ENCODE measurements around the gene TSTD1.
"Not testable (repeated sequence)": the region's sequence is repeated elsewhere in the genome, so short reads cannot be mapped to it uniquely, and the experiment has no call there.

Gene TSTD1

GRCh38 chr1:161068306-161069234 is 29.8 kb upstream of the TSTD1 start:
- peak; percentile 87 for DNase-seq

DNA sequence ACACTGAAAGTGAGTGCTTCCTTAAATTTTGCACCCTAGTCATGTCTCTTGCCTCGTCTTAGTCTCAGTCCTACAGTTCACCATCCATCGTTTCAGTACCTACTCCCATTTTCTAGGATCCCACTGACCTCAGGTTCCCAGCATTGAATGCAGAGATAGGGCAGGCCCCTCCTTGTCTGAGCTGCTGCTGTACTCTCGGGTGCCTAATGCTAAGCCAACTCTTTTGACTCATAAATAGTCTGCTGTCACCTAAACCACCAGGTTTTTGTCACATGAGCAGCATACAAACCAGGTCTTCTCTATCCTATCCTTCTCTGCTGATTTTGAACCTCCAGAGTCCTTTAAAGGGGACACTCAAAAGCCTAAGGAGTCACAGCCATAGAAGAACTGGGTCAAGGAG is 27.9 kb upstream of the TSTD1 start:
- DNase-seq: no peak

DNA sequence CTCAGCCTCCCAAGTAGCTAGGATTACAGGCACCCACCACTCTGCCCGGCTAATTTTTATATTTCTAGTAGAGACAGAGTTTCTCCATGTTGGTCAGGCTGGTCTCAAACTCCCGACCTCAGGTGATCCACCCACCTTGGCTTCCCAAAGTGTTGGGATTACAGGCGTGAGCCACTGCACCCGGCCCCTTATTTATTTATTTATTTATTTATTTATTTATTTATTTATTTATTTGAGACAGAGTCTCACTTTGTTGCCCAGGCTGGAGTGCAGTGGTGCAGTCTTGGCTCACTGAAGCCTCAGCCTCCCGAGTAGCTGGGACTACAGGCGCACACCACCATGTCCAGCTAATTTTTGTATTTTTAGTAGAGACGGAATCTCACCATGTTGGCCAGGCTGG is 26.9 kb upstream of the TSTD1 start:
- DNase-seq: not testable (repeated sequence)

- not testable (repeated sequence) for DNase-seq
Observed at GRCh38 chr1:161063936-161064335, 25.2 kb upstream of the TSTD1 start.

DNA sequence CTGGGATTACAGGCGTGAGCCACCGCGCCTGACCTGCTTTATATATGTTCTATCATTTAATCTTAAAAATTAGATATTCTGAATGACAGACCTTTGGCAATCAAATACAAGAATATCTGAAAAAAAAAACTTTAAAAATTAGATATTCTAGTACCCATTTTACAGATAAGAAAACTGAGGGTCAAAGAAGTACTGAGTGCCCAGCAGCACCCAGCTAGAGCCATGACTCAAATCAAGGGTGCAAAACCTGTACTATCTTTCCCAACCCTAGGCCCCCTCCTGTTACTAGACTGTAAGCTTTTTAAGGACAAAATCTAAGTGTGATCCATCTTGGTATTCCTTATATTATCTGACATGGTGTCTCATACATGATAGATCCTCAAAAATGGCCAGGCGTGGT is 22.7 kb upstream of the TSTD1 start:
- no peak for DNase-seq

- no peak for DNase-seq
Observed at GRCh38 chr1:161059293-161059692, 20.5 kb upstream of the TSTD1 start.

DNA sequence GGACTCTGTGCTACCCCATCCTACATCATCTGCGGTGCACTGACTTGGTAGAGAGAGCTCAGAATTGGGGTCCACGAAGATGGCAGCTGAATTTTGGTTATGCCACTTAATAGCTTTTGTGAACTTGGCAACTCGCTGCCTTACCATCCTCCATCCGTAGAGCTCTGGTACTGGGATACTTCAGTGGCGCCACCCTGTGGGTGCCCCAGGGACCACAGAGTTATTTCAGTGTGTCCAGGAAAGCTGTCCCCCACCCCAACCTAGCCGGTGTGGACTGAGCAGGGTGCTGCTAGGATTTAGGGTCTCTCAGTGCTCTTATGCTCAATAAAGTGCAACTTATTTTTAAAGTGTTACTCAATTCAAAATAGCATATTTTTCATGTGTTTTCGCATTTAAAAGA is 16.0 kb upstream of the TSTD1 start:
- no peak for DNase-seq

- DNase-seq: no peak
Observed at GRCh38 chr1:161054232-161054631, 15.5 kb upstream of the TSTD1 start.

- DNase-seq: no peak
Observed at GRCh38 chr1:161052899-161053298, 14.1 kb upstream of the TSTD1 start.

GRCh38 chr1:161051219-161051618 is 12.5 kb upstream of the TSTD1 start:
- no peak for DNase-seq

DNA sequence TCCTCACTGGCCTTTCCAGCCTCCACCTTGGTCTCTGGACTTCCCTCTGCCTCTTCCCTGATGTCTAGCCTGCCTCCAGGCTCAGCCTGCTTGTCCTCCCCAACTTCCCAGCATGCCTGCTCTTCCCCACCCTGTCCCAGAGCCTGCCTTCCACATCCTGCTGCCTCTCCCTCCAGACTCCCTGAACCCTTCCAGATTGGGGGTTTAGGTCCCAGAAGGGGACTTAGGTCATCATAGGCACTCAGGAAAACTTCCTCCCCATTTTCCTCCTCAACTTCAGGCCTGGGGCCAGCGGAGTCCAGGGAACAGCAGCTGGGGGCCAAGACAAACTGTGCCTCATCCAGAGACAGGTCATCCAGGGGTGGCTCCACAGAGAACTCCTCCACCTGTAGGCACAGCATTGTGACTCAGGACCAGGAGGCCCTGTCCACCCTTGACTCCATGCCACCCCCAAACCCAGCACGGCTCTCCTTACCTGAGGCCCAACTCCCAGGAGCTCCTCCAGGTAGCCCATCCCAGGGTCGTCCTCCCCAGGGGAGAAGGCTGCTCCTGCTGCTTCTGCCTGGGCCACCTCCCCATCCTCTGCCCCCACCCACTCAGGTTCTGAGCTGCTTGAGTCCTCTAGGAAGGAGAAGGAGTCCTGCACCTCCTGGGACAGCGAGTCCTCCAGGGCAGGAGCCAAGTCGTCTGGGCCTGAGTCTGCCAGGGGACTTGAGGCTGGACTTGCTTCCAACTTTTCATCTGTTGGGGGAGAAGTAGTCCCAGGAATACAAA is 10.4 kb upstream of the TSTD1 start:
- DNase-seq: no peak

- DNase-seq: no peak
Observed at GRCh38 chr1:161047436-161048420, 9.0 kb upstream of the TSTD1 start.

DNA sequence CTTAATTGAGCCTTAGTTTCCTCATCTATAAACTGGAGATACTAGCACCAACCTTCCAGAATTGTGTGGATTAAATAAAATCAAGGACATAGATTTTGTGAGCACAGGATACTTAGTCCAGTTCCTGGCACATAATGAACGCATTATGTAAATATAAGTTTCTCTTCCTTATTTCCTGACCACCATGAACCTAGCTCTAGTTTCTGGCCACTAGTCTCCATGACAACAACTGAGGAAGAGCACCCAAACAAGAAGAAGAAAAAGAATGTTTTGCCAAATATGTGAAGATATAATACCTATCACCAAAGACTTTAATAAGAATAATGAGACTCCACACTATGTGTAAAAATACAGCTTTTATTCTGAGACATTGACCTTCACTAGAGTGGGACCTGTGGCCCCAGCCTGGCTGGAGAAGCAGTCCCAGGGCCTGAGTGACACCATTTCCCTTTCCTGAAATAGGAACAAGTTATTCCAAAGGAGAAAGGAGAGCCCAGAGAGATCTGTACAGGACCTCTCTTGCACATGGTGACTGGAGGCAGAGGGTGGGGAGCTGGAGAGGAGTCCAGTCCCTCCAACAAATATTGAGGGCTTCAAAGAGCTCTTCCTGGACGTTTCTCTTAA is 8.0 kb upstream of the TSTD1 start:
- peak; percentile 71 for DNase-seq

DNA sequence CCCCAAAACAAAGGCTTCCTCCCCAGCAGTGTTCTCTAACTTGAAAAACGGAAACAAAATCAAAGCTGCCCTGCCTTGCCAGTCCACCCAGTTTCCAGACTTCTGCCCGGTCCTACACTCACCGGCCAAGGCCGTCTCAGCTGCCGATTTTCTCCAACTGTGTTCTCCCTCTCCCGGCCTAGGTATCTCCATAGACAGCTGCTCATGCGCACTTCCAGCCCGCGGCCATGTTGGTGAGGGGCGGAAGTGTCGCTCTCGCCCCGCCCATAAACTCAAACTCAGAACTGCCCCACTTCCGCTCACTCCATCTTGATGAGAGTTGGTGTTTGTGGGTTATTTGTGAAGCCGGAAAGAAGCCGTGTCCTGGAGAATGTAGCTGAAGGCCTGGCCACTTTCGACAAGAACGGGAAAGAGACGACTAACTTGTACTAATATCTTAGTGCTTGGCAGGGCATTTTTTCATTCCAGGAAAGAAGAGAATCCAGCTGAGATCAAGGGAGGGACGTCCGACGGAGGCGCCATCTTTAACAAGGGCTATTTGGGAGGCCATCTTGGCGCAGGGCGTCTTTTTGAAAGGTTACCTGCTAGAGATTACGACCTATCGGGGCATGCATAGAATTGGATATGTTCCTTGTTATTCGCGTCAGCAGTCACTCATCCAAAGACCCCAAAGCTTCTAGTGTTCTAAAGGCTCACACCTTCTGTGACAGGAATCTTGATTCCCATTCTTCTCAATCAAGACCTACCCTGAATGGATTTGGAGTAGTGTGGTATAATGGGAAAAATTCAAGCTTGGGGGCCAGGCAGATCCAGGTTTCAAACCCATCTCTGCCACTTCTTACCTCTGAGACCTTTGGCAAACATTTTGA is 7.2 kb upstream of the TSTD1 start, which contains the start of gene USF1:
Gene USF1 (minus strand): TSS at position 242 of the 869 bp plus-strand sequence. CDS start 2,702 bp downstream, outside the sequence.
- DNase-seq: peak; percentile 91

- DNase-seq: peak; percentile 98
Observed at GRCh38 chr1:161044908-161045735, 6.4 kb upstream of the TSTD1 start.

GRCh38 chr1:161044535-161044907 is 5.8 kb upstream of the TSTD1 start:
- no peak for DNase-seq

- DNase-seq: no peak
Observed at GRCh38 chr1:161039546-161039945, 782 bp upstream of the TSTD1 start.

- DNase-seq: no peak
Observed at GRCh38 chr1:161039154-161039545, 386 bp upstream of the TSTD1 start.

- no peak for DNase-seq
Observed at GRCh38 chr1:161037661-161038522, 872 bp downstream of the TSTD1 start.
